Measurements from ENCODE around the gene ZNF296. TPM values are rescaled to one million over a fixed set of nuclear protein-coding genes. Genes with fewer than 3 reads are reported as not detected.

Gene ZNF296
- polyA plus RNA-seq, 1 donor (not counting 4 experiments of a cell fraction or from before 2014, with no cell fraction given), result 0.25 TPM

DNA sequence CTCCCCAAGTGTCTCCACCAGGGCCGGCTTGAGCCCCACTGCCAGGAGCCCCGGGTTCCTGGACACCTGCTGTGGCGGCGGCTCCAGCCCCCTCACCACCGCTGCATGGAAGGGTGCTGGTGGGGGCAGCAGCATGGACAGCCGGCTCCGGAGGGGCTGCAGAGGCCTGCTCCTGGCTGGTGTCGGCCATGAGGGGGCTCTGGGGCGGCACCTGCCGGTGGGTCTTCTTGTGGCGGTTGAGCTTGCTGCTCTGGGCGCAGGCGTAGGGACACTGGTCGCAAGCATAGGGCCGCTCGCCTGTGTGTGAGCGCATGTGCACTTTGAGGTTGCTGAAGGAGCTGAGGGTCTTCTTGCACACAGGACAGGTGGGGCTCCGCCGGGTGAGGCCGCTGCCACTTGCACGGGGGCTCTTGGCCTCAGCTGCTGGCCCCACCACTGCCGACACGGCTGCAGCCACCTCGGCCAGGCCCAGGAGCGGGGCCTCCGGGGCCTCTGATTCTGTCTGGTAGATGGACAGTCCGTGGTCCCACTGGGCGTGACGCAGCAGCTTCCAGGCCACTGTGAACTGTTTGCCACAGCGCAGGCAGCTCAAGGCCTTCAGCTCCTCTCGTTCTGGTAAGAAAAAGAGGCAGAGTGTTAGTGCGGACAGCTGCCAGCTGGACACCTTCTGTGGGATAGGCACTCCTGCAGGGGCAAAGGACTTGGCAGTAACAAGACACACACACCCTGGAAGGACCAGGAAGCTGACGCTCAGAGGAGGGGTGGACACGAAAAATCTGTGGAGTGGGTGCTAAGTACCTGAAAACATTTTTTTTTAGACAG lies 4.1 kb downstream of the ZNF296 start:
- Histone ChIP-seq H3K4me1 (ENCODE audit: control insufficient read depth, extremely low read depth, insufficient read depth, low read length) (peaks cover 13% of the 10 kb centered on the region), H3K9me1 (ENCODE audit: control insufficient read depth, extremely low read depth, insufficient read depth, low read length) (no peaks in the 10 kb centered on the region), H3K9me3 (ENCODE audit: control insufficient read depth, low read depth, low read length) (no peaks in the 10 kb centered on the region), H3K9ac (ENCODE audit: control insufficient read depth, extremely low read depth, insufficient read depth, low read length) (no peak overlapping the region), H3K4me2 (ENCODE audit: control insufficient read depth, extremely low read depth, insufficient read depth, low read depth, low read length) (no peak overlapping the region), H3K4me3 (ENCODE audit: control insufficient read depth in 2 of 3, extremely low read depth in 1 of 3, insufficient read depth in 2 of 3, low read depth in 1 of 3, low read length in 3 of 3) (no peak overlapping the region), H3K27ac (ENCODE audit: control insufficient read depth, insufficient read depth, low read length) (no peak overlapping the region), H3K27me3 (ENCODE audit: control insufficient read depth, extremely low read depth, insufficient read depth, low read length) (no peaks in the 10 kb centered on the region), H4K20me1 (ENCODE audit: control insufficient read depth, extremely low read depth, insufficient read depth, low read length) (peaks cover 4% of the 10 kb centered on the region), H3K79me2 (ENCODE audit: control insufficient read depth, insufficient read depth, low read length) (peaks cover 3% of the 10 kb centered on the region), H3K36me3 (ENCODE audit: control insufficient read depth in 2 of 2, extremely low read depth in 1 of 2, insufficient read depth in 2 of 2, low read length in 2 of 2) (peaks cover 10 to 25% of the 10 kb centered on the region in 2 experiments), H2AFZ (ENCODE audit: control insufficient read depth, low read length) (no peak overlapping the region)
- FAIRE-seq (no peak), DNase-seq (ENCODE audit: low read depth, low spot score) (no peak)
- TF ChIP-seq EZH2 (IDR thresholded peaks at IDR 0.05; ENCODE audit: low read length), result no peak
- TF ChIP-seq, protein P1, sequence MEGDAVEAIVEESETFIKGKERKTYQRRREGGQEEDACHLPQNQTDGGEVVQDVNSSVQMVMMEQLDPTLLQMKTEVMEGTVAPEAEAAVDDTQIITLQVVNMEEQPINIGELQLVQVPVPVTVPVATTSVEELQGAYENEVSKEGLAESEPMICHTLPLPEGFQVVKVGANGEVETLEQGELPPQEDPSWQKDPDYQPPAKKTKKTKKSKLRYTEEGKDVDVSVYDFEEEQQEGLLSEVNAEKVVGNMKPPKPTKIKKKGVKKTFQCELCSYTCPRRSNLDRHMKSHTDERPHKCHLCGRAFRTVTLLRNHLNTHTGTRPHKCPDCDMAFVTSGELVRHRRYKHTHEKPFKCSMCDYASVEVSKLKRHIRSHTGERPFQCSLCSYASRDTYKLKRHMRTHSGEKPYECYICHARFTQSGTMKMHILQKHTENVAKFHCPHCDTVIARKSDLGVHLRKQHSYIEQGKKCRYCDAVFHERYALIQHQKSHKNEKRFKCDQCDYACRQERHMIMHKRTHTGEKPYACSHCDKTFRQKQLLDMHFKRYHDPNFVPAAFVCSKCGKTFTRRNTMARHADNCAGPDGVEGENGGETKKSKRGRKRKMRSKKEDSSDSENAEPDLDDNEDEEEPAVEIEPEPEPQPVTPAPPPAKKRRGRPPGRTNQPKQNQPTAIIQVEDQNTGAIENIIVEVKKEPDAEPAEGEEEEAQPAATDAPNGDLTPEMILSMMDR (optimal IDR thresholded peaks at IDR 0.05 in 1 of 3, IDR thresholded peaks at IDR 0.05 in 1 of 3, conservative IDR thresholded peaks at IDR 0.05 in 1 of 3; ENCODE audit: extremely low read depth in 1 of 3, insufficient read depth in 2 of 3, low read length in 3 of 3), result no peak
- dilution Hi-C loops (cut with MboI; ENCODE audit: extremely low pct_ligation_motif_present, low sequenced_read_pairs), result no loop called here

DNA sequence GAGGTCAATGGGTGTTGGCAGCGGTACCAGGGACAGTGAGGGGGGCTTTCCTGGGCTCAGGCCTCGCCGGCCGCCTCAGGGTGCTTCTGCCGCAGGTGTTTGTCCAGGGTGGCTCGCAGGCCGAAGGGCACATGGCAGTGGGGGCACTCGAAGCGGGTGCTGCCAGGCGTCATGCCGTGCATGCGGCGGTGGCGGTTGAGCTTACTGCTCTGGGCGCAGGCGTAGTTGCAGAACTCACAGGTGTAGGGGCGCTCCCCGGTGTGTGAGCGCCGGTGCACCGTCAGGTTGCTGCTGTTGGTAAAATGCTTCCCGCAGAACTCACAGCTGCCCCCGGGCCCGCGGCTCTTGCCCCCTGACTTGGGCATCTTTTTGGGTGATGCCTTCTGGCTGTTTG lies 4.7 kb downstream of the ZNF296 start:
- no peak overlapping the region for H3K9ac ChIP-seq (ENCODE audit: control insufficient read depth, extremely low read depth, insufficient read depth, low read length)
- no peak overlapping the region for H3K4me2 ChIP-seq (ENCODE audit: control insufficient read depth, extremely low read depth, insufficient read depth, low read depth, low read length)
- DNase-seq (ENCODE audit: low read depth, low spot score) (no peak), FAIRE-seq (no peak)
- H2AFZ ChIP-seq (ENCODE audit: control insufficient read depth, low read length), result no peak overlapping the region
- H3K4me3 ChIP-seq (ENCODE audit: control insufficient read depth in 2 of 3, extremely low read depth in 1 of 3, insufficient read depth in 2 of 3, low read depth in 1 of 3, low read length in 3 of 3), result no peak overlapping the region
- H3K36me3 ChIP-seq (ENCODE audit: control insufficient read depth in 2 of 2, extremely low read depth in 1 of 2, insufficient read depth in 2 of 2, low read length in 2 of 2), result peaks cover 12 to 31% of the 10 kb centered on the region in 2 experiments
- no peaks in the 10 kb centered on the region for H3K27me3 ChIP-seq (ENCODE audit: control insufficient read depth, extremely low read depth, insufficient read depth, low read length)
- H3K9me3 ChIP-seq (ENCODE audit: control insufficient read depth, low read depth, low read length), result no peaks in the 10 kb centered on the region
- dilution Hi-C loops (cut with MboI; ENCODE audit: extremely low pct_ligation_motif_present, low sequenced_read_pairs), result no loop called here
- no peaks in the 10 kb centered on the region for H3K9me1 ChIP-seq (ENCODE audit: control insufficient read depth, extremely low read depth, insufficient read depth, low read length)
- TF ChIP-seq EZH2 (IDR thresholded peaks at IDR 0.05; ENCODE audit: low read length), result no peak
- TF ChIP-seq, protein P1 (optimal IDR thresholded peaks at IDR 0.05 in 1 of 3, IDR thresholded peaks at IDR 0.05 in 1 of 3, conservative IDR thresholded peaks at IDR 0.05 in 1 of 3; ENCODE audit: extremely low read depth in 1 of 3, insufficient read depth in 2 of 3, low read length in 3 of 3), result no peak
- no peak overlapping the region for H3K27ac ChIP-seq (ENCODE audit: control insufficient read depth, insufficient read depth, low read length)
- peaks cover 4% of the 10 kb centered on the region for H3K79me2 ChIP-seq (ENCODE audit: control insufficient read depth, insufficient read depth, low read length)
- peaks cover 6% of the 10 kb centered on the region for H3K4me1 ChIP-seq (ENCODE audit: control insufficient read depth, extremely low read depth, insufficient read depth, low read length)
- peaks cover 4% of the 10 kb centered on the region for H4K20me1 ChIP-seq (ENCODE audit: control insufficient read depth, extremely low read depth, insufficient read depth, low read length)

All from keratinocyte (primary cell).